OCI-LY7 (cell line): ENCODE data around the gene RASL12. TPM values are rescaled to one million over a fixed set of nuclear protein-coding genes. Genes with fewer than 3 reads are reported as not detected.

ENCODE experiments used
- BruUV-seq: library from RNA; stranded (reverse); fragments of 400-500 nt; replicated peaks from 2 replicates; lab custom pipeline; 2021; lab: Mats Ljungman, UMichigan
- CTCF ChIA-PET: fragments of 300-600 bp; sonication (Branson Sonifier 250); formaldehyde crosslinking; loops from one replicate; lab custom pipeline; 2022; ENCODE audit warnings: antibody characterized with exemption; ENCODE audit not compliant: unreplicated experiment; lab: Charles Lee
- POLR2A ChIA-PET: fragments of 300-600 bp; sonication (Branson Sonifier 250); formaldehyde crosslinking; loops from one replicate; lab custom pipeline; 2022; ENCODE audit warnings: antibody characterized with exemption; lab: Charles Lee
- DNase-seq: peaks from one replicate; pipeline ENCODE4 v3.0.0-alpha.2; 2015; ENCODE audit warnings: low spot score
- H2AFZ ChIP-seq: fragments of 200-600 bp; sonication (generic), shearing (Covaris generic); 2 replicates; pipeline ENCODE4 v1.6.1; 2014; ENCODE audit warnings: mild to moderate bottlenecking, antibody characterized with exemption, low read length, moderate library complexity
- H3K27ac ChIP-seq: fragments of 200-600 bp; sonication (generic); 2 replicates; pipeline ENCODE4 v1.5.1; 2014; ENCODE audit warnings: mixed run types, low read depth, mild to moderate bottlenecking, moderate library complexity, low read length, inconsistent platforms; ENCODE audit not compliant: poor library complexity, severe bottlenecking
- H3K36me3 ChIP-seq: fragments of 200-600 bp; sonication (generic); 2 replicates; pipeline ENCODE4 v1.6.1; 2014; ENCODE audit warnings: mild to moderate bottlenecking, antibody characterized with exemption, low read length, moderate library complexity, mixed read lengths; ENCODE audit not compliant: insufficient read depth
- H3K4me1 ChIP-seq: fragments of 200-600 bp; sonication (generic); 2 replicates; pipeline ENCODE4 v1.5.1; 2014; ENCODE audit warnings: mild to moderate bottlenecking, low read length; ENCODE audit not compliant: insufficient read depth, poor library complexity, severe bottlenecking
- H3K4me2 ChIP-seq: fragments of 200-600 bp; sonication (generic); 2 replicates; pipeline ENCODE4 v1.6.1; 2014; ENCODE audit warnings: mild to moderate bottlenecking, low read length
- H3K4me3 ChIP-seq: fragments of 200-600 bp; sonication (generic); 2 replicates; pipeline ENCODE4 v1.5.1; 2014; ENCODE audit warnings: mild to moderate bottlenecking, low read depth, low read length; ENCODE audit not compliant: poor library complexity, severe bottlenecking
- H3K79me2 ChIP-seq: fragments of 200-600 bp; sonication (generic); 2 replicates; pipeline ENCODE4 v1.6.1; 2016; ENCODE audit warnings: low read depth, mild to moderate bottlenecking, low read length, moderate library complexity, mixed read lengths; ENCODE audit not compliant: insufficient read depth
- H3K9me2 ChIP-seq: fragments of 200-600 bp; sonication (generic); 2 replicates; pipeline ENCODE4 v1.6.1; 2016; ENCODE audit warnings: mild to moderate bottlenecking, low read length, mixed read lengths; ENCODE audit not compliant: insufficient read depth
- H3K9me3 ChIP-seq: fragments of 200-600 bp; sonication (generic); 2 replicates; pipeline ENCODE4 v1.6.1; 2014; ENCODE audit warnings: mild to moderate bottlenecking, mixed run types, low read length, mixed read lengths
- H4K20me1 ChIP-seq: fragments of 200-600 bp; sonication (generic); 2 replicates; pipeline ENCODE4 v1.6.1; 2014; ENCODE audit warnings: mild to moderate bottlenecking, antibody characterized with exemption, low read length, moderate library complexity, mixed read lengths; ENCODE audit not compliant: insufficient read depth
- CTCF ChIP-seq: fragments of 200-600 bp; sonication (generic); conservative IDR thresholded peaks from 2 replicates; pipeline ENCODE4 v1.5.1; 2014; ENCODE audit warnings: mild to moderate bottlenecking, antibody characterized with exemption, low read length, moderate library complexity, mixed read lengths
- EZH2phosphoT487 ChIP-seq: fragments of 200-600 bp; sonication (generic); IDR thresholded peaks from 2 replicates; pipeline ENCODE4 v1.6.1; 2018; ENCODE audit warnings: low read depth, borderline replicate concordance, mild to moderate bottlenecking, mixed run types, antibody characterized with exemption, low read length, moderate library complexity, mixed read lengths
- intact Hi-C: fragments of 100-400 bp; cut with micrococcal nuclease; formaldehyde crosslinking; loops from one replicate; pipeline ENCODE4 v1.10.0; 2022; ENCODE audit not compliant: unreplicated experiment
- total RNA-seq, 2 experiments: library from RNA; depleted of rRNA in 1 of 2; stranded (reverse); fragments of >200 nt in 1 of 2; shearing (Covaris generic) in 1 of 2; gene quantifications; 2 replicates each; pipeline ENCODE4 v1.2.3, GENCODE V29; 2014 to 2022

RASL12 gene
- total RNA-seq, 2 experiments from 2014 or later: not detected

- Histone ChIP-seq H3K36me3 (peaks cover 43% of the 10 kb centered on the region), H3K27ac (no peak overlapping the region), H3K9me3 (no peaks in the 10 kb centered on the region), H3K9me2 (no peaks in the 10 kb centered on the region), H3K4me2 (no peak overlapping the region), H3K4me3 (no peak overlapping the region), H2AFZ (no peak overlapping the region), H3K4me1 (no peaks in the 10 kb centered on the region), H3K79me2 (no peaks in the 10 kb centered on the region), H4K20me1 (no peaks in the 10 kb centered on the region)
- DNase-seq: no peak
- no TSS peak for BruUV-seq
- CTCF ChIA-PET: no interaction called here
- intact Hi-C loops: no loop called here
- TF ChIP-seq EZH2phosphoT487 (no peak), CTCF (no peak)
- POLR2A ChIA-PET: no interaction called here
Measured at GRCh38 chr15:65097651-65098263, 30.0 kb upstream of the RASL12 start.

GRCh38 chr15:65096481-65097385 lies 28.9 kb upstream of the RASL12 start:
- Histone ChIP-seq H3K36me3 (peaks cover 41% of the 10 kb centered on the region), H3K9me2 (no peaks in the 10 kb centered on the region), H3K27ac (no peak overlapping the region), H3K4me2 (no peak overlapping the region), H3K79me2 (no peaks in the 10 kb centered on the region), H2AFZ (no peak overlapping the region), H4K20me1 (no peaks in the 10 kb centered on the region), H3K9me3 (no peaks in the 10 kb centered on the region), H3K4me3 (no peak overlapping the region), H3K4me1 (no peaks in the 10 kb centered on the region)
- ChIA-PET POLR2A (no interaction called here), CTCF (no interaction called here)
- no peak for TF ChIP-seq EZH2phosphoT487
- TF ChIP-seq CTCF: no peak
- intact Hi-C loops: no loop called here
- BruUV-seq: no TSS peak
- DNase-seq: no peak

- no peak overlapping the region for H2AFZ ChIP-seq
- TF ChIP-seq CTCF (no peak), EZH2phosphoT487 (no peak)
- H3K27ac ChIP-seq: no peak overlapping the region
- no peak overlapping the region for H3K4me3 ChIP-seq
- intact Hi-C loops: no loop called here
- no peak overlapping the region for H3K4me2 ChIP-seq
- H3K9me2 ChIP-seq: no peaks in the 10 kb centered on the region
- no peaks in the 10 kb centered on the region for H3K79me2 ChIP-seq
- no peaks in the 10 kb centered on the region for H4K20me1 ChIP-seq
- H3K4me1 ChIP-seq: no peaks in the 10 kb centered on the region
- H3K36me3 ChIP-seq: peaks cover 31% of the 10 kb centered on the region
- no peak for DNase-seq
- CTCF ChIA-PET: no interaction called here
- POLR2A ChIA-PET: interaction anchor here (0.9 kb wide), 1 partner anchor 17 kb away, joined by 3 read pairs; no protein-coding TSS in a partner anchor
- no TSS peak for BruUV-seq
- no peaks in the 10 kb centered on the region for H3K9me3 ChIP-seq
Measured at GRCh38 chr15:65095747-65096104, 27.9 kb upstream of the RASL12 start.
